Thoracic aorta (tissue), 2 donors: ENCODE measurements around the gene CCDC88C. TPM values are rescaled to one million over a fixed set of nuclear protein-coding genes. Genes with fewer than 3 reads are reported as not detected.

Experiments
- ATAC-seq: fragments of 150-250 bp; one replicate; pipeline ENCODE4 v1.8.0; 2017; ENCODE audit warnings: low read depth; ENCODE audit not compliant: insufficient number of reproducible peaks, low FRiP score
- DNase-seq: peaks from one replicate; pipeline ENCODE4 v3.0.0-alpha.2; 2020; ENCODE audit warnings: low spot score
- H3K27ac ChIP-seq, 2 donors: fragments of 200-600 bp; sonication (generic); 1 replicate in 1 of 2; 2 replicates in 1 of 2; pipeline ENCODE4 v1.5.1; 2016; ENCODE audit warnings: mild to moderate bottlenecking in 2 of 2, moderate library complexity in 2 of 2
- H3K27me3 ChIP-seq: fragments of 200-600 bp; sonication (generic); replicated peaks from 2 replicates; pipeline ENCODE4 v1.6.0; 2016; ENCODE audit warnings: mild to moderate bottlenecking; ENCODE audit not compliant: insufficient read depth
- H3K36me3 ChIP-seq: fragments of 200-600 bp; sonication (generic); one replicate; pipeline ENCODE4 v1.5.1; 2016
- H3K4me1 ChIP-seq, 2 donors: fragments of 200-600 bp; sonication (generic); 1 replicate in 1 of 2; 2 replicates in 1 of 2; pipeline versions ENCODE4 v1.5.1 to v1.6.0; 2016; ENCODE audit warnings: low read depth in 2 of 2, mild to moderate bottlenecking in 1 of 2; ENCODE audit not compliant: control insufficient read depth in 1 of 2
- H3K4me3 ChIP-seq: fragments of 200-600 bp; sonication (generic); 2 replicates; pipeline ENCODE4 v1.5.1; 2016; ENCODE audit warnings: mild to moderate bottlenecking
- H3K9me3 ChIP-seq: fragments of 200-600 bp; sonication (generic); 2 replicates; pipeline ENCODE4 v1.5.1; 2016
- total RNA-seq, 2 donors: library from RNA; depleted of rRNA; stranded (reverse); fragments of >200 nt; gene quantifications; one replicate each; pipeline versions ENCODE4 v1.1.0 to v1.2.3, GENCODE V29; 2016
- TF ChIP-seq, protein P1 (sequence below): fragments of 200-600 bp; sonication (generic); IDR thresholded peaks from one replicate; pipeline ENCODE4 v1.5.1; 2019; ENCODE audit warnings: antibody characterized with exemption

CCDC88C gene
- total RNA-seq, 2 donors from 2014 or later: 3.7 to 11.5 TPM

DNA sequence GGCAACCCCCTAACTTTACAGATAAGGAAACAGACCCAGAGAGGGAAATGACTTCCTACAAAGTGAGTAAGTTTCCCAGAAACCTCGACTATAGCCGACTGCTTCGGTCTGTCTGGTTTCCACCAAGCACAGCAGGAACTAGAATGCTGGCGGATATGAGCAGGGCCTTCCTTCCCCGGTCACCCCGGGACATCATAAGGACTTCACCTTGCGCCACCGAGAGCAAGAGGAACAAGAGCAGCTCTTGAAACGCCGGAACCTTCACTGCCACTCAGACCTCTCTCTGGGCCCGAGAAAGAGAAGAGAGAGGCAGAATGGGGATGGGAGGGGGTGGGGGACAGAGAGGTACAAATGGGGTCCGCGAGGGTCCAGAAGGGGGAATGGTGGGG lies 143.7 kb downstream of the CCDC88C start:
- no peak overlapping the region for H3K27ac ChIP-seq
- no peaks in the 10 kb centered on the region for H3K27me3 ChIP-seq
- H3K36me3 ChIP-seq: no peaks in the 10 kb centered on the region
- no peak for DNase-seq
- TF ChIP-seq, protein P1, sequence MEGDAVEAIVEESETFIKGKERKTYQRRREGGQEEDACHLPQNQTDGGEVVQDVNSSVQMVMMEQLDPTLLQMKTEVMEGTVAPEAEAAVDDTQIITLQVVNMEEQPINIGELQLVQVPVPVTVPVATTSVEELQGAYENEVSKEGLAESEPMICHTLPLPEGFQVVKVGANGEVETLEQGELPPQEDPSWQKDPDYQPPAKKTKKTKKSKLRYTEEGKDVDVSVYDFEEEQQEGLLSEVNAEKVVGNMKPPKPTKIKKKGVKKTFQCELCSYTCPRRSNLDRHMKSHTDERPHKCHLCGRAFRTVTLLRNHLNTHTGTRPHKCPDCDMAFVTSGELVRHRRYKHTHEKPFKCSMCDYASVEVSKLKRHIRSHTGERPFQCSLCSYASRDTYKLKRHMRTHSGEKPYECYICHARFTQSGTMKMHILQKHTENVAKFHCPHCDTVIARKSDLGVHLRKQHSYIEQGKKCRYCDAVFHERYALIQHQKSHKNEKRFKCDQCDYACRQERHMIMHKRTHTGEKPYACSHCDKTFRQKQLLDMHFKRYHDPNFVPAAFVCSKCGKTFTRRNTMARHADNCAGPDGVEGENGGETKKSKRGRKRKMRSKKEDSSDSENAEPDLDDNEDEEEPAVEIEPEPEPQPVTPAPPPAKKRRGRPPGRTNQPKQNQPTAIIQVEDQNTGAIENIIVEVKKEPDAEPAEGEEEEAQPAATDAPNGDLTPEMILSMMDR: no peak
- no peak overlapping the region for H3K4me3 ChIP-seq
- no peaks in the 10 kb centered on the region for H3K9me3 ChIP-seq
- no peak for ATAC-seq
- H3K4me1 ChIP-seq: peaks cover 0 to 7% of the 10 kb centered on the region in 2 donors

DNA sequence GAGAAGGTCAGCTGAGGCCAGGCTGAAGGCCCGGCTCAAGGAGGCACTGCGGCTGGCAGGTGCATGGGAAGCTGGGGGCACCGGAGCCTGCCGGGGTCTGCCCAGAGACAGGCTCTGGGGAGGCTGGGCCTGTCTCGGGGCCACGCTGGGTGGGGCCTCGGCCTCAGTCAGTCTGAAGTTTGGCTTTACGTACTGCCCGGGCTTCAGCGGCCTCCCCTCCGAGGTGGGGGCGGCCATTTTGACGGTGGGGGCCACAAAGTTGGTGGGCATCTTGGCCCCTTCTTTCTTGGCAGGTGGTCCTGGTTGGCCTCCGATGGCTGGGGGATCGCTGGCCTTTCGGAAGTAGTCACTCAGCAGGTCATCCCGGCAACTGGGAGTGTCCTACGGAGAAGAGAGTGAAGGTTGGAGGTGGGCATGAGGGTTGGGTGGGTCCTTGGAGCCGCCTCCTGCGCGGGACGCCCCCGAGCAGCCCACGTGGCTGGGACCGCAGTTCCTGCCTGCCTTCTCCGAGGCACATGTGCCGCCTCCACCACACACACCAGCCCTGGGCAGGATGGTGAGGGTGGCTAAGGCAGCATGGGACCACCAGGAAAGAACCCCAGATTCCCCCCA lies 144.2 kb downstream of the CCDC88C start:
- Histone ChIP-seq H3K9me3 (no peaks in the 10 kb centered on the region), H3K27me3 (no peaks in the 10 kb centered on the region), H3K36me3 (no peaks in the 10 kb centered on the region), H3K4me3 (no peak overlapping the region), H3K27ac (no peak overlapping the region), H3K4me1 (peaks cover 0 to 7% of the 10 kb centered on the region in 2 donors)
- DNase-seq (no peak), ATAC-seq (no peak)
- TF ChIP-seq, protein P1: no peak

DNA sequence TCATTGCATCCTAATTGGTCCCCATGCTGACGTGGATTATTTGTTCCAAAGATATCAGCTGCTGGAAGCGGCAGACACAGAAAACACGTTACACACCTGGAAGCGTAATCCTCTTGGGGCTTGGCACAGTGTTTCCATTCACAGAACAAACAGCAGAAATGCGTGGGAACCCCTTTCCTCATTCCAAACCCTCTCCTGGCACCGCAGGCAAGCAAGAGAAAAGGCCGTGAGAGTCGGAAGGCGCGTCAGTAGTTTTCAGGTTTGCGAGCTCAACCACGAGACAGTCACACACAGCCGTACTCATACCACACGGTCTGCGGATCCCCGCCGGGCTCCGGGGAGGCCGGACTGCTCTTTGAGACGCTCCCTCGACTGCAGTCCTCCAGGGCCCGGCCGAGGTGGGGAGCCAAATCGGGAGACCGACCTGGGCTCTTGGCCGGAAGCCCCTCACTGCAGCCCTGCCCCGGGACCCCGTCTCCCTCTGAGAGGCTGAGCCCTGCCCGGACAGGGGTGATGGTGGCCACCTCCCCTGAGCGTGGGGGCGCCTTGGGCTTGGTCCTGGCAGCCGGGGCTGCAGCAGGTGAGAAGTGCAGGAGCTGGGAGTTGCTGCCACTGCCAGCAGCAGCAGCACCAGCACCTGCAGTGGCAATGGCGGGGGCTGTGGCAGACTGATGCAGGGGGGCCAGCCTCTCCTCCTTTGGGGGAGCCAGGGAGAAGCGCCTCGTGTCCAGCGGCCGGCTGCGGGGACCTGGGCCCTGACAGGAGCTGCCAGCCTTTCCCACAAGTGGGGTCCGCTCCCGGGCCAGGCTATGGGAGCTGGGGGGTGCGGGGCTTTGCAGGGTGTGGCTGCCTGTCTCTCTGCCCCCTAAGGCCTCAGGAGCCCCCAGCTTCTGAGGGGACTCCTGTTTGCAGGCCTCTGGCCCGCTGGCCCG lies 145.0 kb downstream of the CCDC88C start:
- DNase-seq (no peak), ATAC-seq (no peak)
- no peaks in the 10 kb centered on the region for H3K9me3 ChIP-seq
- H3K27me3 ChIP-seq: no peaks in the 10 kb centered on the region
- H3K4me3 ChIP-seq: no peak overlapping the region
- H3K4me1 ChIP-seq: peaks cover 0 to 7% of the 10 kb centered on the region in 2 donors
- H3K27ac ChIP-seq: no peak overlapping the region
- TF ChIP-seq, protein P1: no peak
- H3K36me3 ChIP-seq: no peaks in the 10 kb centered on the region

DNA sequence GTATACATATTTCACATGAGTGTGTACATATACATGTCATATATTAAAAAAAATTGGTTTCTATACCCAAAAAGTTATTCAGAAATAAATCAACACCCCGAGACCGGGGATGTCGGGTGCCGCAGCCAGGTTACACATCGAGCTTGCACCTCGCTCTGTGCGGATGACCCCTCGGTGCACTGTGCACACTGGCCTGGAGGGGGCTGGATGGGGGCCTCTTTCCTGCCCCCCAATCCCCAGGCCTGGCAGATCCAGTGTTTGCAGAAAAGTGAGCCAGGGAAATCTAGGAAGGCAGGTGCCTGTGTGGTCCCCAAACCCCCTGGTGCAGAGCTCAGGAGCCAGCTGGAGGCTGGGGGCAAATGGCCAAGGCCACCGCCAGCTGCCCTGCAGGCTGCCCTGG lies 146.0 kb downstream of the CCDC88C start:
- Histone ChIP-seq H3K36me3 (no peaks in the 10 kb centered on the region), H3K4me3 (no peak overlapping the region), H3K4me1 (peaks cover 0 to 7% of the 10 kb centered on the region in 2 donors), H3K9me3 (no peaks in the 10 kb centered on the region), H3K27me3 (no peaks in the 10 kb centered on the region), H3K27ac (no peak overlapping the region)
- DNase-seq (no peak), ATAC-seq (no peak)
- TF ChIP-seq, protein P1: no peak

DNA sequence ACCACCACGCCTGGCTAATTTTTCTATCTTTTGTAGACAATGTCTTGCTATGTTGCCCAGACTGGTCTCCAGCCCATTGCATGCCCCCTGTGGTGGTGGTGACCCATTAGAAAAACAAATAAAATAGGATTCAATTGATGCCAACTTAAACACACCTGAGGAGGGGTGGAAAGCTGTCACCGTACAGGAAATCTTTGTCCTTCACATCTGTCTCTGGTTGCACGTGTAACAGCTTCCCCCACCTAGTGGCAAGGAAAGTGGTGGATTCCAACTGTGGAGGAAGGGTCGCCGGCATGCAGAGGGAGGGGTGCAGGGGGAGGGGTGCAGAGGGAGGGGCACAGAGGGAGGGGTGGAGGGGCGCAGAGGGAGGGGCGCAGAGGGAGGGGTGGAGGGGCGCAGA lies 147.0 kb downstream of the CCDC88C start:
- no peaks in the 10 kb centered on the region for H3K36me3 ChIP-seq
- TF ChIP-seq, protein P1: no peak

More for the DNA sequence above, 147.0 kb downstream of the CCDC88C start:
- H3K9me3 ChIP-seq: no peaks in the 10 kb centered on the region
- H3K4me3 ChIP-seq: no peak overlapping the region
- ATAC-seq (no peak), DNase-seq (no peak)
- no peaks in the 10 kb centered on the region for H3K27me3 ChIP-seq
- H3K4me1 ChIP-seq: peaks cover 0 to 7% of the 10 kb centered on the region in 2 donors
- no peak overlapping the region for H3K27ac ChIP-seq
